ENCODE data around the gene CCR5AS.

The CCR5AS gene

DNA sequence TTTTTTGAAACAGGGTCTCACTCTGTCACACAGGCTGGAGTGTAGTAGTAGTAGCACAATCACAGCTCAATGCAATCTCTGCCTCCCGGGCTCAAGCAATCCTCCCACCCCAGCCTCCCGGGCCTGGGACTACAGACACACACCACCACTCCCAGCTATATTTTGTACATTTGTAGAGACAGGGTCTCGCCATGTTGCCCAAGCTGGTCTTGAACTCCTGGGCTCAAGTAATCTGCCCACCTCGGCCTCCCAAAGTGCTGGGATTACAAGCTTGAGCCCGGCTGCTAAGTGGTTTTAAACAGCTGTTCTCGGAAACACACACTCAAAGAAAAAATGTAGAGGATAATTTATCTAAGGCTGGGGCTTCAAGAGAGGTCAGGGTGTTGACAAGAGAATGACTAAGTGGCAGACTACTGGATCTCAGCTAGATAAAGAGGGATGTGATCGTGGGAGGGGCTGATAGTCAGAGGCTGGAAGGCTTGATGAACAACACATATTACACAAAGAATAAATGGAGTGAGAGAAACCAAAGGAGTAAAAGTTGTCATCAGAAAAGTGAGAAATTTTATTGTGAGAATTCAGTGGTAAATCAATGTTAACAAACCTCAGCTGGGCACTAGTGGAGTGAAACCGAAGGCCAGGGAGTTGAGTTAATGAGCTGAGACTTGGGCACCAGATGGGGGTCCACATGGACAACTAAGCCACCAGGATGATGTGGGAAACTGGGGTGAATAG is 6.7 kb downstream of the CCR5AS start:
- ChIA-PET POLR2A (no interaction called here), CTCF (interaction anchor here (0.7 to 2.3 kb wide), 4 partner anchors 11 to 124 kb away, joined by 3 to 10 read pairs (median 4); no protein-coding TSS in a partner anchor)
- Mint-ChIP-seq H3K4me3 (no peak overlapping the region), H3K9me3 (peaks cover 5% of the 10 kb centered on the region), H3K36me3 (no peaks in the 10 kb centered on the region), H3K27ac (no peak overlapping the region), H3K27me3 (ENCODE audit: low read depth) (no peaks in the 10 kb centered on the region; the same call in 1 of the 2 replicates), H3K4me1 (peaks cover 6% of the 10 kb centered on the region; the same call in 1 of the 2 replicates)
- no peak for DNase-seq (ENCODE audit: low spot score)
- no peak for TF ChIP-seq TCF7 (CRISPR knock-in tag; IDR thresholded peaks at IDR 0.05; ENCODE audit: low read depth)
- no peak for TF ChIP-seq RORB (CRISPR knock-in tag; IDR thresholded peaks at IDR 0.05)
- TF ChIP-seq, protein P1, sequence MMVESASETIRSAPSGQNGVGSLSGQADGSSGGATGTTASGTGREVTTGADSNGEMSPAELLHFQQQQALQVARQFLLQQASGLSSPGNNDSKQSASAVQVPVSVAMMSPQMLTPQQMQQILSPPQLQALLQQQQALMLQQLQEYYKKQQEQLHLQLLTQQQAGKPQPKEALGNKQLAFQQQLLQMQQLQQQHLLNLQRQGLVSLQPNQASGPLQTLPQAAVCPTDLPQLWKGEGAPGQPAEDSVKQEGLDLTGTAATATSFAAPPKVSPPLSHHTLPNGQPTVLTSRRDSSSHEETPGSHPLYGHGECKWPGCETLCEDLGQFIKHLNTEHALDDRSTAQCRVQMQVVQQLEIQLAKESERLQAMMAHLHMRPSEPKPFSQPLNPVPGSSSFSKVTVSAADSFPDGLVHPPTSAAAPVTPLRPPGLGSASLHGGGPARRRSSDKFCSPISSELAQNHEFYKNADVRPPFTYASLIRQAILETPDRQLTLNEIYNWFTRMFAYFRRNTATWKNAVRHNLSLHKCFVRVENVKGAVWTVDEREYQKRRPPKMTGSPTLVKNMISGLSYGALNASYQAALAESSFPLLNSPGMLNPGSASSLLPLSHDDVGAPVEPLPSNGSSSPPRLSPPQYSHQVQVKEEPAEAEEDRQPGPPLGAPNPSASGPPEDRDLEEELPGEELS (CRISPR knock-in tag; IDR thresholded peaks at IDR 0.05), result no peak
- TF ChIP-seq, protein P2, sequence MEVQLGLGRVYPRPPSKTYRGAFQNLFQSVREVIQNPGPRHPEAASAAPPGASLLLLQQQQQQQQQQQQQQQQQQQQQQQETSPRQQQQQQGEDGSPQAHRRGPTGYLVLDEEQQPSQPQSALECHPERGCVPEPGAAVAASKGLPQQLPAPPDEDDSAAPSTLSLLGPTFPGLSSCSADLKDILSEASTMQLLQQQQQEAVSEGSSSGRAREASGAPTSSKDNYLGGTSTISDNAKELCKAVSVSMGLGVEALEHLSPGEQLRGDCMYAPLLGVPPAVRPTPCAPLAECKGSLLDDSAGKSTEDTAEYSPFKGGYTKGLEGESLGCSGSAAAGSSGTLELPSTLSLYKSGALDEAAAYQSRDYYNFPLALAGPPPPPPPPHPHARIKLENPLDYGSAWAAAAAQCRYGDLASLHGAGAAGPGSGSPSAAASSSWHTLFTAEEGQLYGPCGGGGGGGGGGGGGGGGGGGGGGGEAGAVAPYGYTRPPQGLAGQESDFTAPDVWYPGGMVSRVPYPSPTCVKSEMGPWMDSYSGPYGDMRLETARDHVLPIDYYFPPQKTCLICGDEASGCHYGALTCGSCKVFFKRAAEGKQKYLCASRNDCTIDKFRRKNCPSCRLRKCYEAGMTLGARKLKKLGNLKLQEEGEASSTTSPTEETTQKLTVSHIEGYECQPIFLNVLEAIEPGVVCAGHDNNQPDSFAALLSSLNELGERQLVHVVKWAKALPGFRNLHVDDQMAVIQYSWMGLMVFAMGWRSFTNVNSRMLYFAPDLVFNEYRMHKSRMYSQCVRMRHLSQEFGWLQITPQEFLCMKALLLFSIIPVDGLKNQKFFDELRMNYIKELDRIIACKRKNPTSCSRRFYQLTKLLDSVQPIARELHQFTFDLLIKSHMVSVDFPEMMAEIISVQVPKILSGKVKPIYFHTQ (CRISPR knock-in tag; IDR thresholded peaks at IDR 0.05), result no peak
- TF ChIP-seq, protein P3, sequence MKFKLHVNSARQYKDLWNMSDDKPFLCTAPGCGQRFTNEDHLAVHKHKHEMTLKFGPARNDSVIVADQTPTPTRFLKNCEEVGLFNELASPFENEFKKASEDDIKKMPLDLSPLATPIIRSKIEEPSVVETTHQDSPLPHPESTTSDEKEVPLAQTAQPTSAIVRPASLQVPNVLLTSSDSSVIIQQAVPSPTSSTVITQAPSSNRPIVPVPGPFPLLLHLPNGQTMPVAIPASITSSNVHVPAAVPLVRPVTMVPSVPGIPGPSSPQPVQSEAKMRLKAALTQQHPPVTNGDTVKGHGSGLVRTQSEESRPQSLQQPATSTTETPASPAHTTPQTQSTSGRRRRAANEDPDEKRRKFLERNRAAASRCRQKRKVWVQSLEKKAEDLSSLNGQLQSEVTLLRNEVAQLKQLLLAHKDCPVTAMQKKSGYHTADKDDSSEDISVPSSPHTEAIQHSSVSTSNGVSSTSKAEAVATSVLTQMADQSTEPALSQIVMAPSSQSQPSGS (CRISPR knock-in tag; IDR thresholded peaks at IDR 0.05; ENCODE audit: borderline replicate concordance, low read depth), result no peak
- TF ChIP-seq, protein P4, sequence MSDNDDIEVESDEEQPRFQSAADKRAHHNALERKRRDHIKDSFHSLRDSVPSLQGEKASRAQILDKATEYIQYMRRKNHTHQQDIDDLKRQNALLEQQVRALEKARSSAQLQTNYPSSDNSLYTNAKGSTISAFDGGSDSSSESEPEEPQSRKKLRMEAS (CRISPR knock-in tag; IDR thresholded peaks at IDR 0.05), result no peak
- TF ChIP-seq ETV6 (CRISPR knock-in tag; IDR thresholded peaks at IDR 0.05), result no peak
- TF ChIP-seq, protein P5, sequence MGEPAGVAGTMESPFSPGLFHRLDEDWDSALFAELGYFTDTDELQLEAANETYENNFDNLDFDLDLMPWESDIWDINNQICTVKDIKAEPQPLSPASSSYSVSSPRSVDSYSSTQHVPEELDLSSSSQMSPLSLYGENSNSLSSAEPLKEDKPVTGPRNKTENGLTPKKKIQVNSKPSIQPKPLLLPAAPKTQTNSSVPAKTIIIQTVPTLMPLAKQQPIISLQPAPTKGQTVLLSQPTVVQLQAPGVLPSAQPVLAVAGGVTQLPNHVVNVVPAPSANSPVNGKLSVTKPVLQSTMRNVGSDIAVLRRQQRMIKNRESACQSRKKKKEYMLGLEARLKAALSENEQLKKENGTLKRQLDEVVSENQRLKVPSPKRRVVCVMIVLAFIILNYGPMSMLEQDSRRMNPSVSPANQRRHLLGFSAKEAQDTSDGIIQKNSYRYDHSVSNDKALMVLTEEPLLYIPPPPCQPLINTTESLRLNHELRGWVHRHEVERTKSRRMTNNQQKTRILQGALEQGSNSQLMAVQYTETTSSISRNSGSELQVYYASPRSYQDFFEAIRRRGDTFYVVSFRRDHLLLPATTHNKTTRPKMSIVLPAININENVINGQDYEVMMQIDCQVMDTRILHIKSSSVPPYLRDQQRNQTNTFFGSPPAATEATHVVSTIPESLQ (CRISPR knock-in tag; IDR thresholded peaks at IDR 0.05), result no peak
- TF ChIP-seq ZNF263 (CRISPR knock-in tag; IDR thresholded peaks at IDR 0.05; ENCODE audit: low read depth), result no peak
- TF ChIP-seq TEAD1 (CRISPR knock-in tag; IDR thresholded peaks at IDR 0.05), result no peak
- no peak for TF ChIP-seq SP1 (CRISPR knock-in tag; conservative IDR thresholded peaks at IDR 0.05)
- TF ChIP-seq, protein P6, sequence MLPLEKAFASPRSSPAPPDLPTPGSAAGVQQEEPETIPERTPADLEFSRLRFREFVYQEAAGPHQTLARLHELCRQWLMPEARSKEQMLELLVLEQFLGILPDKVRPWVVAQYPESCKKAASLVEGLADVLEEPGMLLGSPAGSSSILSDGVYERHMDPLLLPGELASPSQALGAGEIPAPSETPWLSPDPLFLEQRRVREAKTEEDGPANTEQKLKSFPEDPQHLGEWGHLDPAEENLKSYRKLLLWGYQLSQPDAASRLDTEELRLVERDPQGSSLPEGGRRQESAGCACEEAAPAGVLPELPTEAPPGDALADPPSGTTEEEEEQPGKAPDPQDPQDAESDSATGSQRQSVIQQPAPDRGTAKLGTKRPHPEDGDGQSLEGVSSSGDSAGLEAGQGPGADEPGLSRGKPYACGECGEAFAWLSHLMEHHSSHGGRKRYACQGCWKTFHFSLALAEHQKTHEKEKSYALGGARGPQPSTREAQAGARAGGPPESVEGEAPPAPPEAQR (CRISPR knock-in tag; IDR thresholded peaks at IDR 0.05), result no peak
- TF ChIP-seq NR1H2 (CRISPR knock-in tag; IDR thresholded peaks at IDR 0.05), result no peak
- TF ChIP-seq ZNF232 (CRISPR knock-in tag; IDR thresholded peaks at IDR 0.05), result no peak
- no peak for ATAC-seq

DNA sequence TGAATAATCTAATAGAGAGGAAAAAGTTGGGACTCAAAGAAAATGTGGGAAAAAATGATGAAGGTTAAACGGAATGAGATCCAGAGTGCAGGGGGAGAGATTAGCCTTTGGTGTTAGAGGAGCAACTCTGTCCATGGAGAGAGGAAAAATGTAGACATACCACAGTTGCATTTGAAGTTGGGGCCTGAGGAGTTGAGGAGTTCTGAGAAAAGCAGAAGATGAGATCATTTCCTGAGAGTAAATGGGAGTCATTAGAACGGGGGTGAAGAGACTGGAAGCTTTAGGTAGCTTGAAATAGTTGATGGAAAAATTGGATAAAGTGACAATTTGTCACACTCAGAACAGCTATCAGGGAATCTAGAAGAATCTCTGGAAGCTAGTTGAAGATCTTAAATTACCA is 7.3 kb downstream of the CCR5AS start:
- peaks cover 8% of the 10 kb centered on the region for H3K9me3 Mint-ChIP-seq
- H3K27ac Mint-ChIP-seq, result no peak overlapping the region
- H3K27me3 Mint-ChIP-seq (ENCODE audit: low read depth), result peaks cover 2% of the 10 kb centered on the region; the same call in 1 of the 2 replicates
- peaks cover 12% of the 10 kb centered on the region for H3K4me1 Mint-ChIP-seq
- no peak for ATAC-seq
- no peak for DNase-seq (ENCODE audit: low spot score)
- ChIA-PET CTCF (interaction anchor here (0.7 to 2.3 kb wide), 4 partner anchors 11 to 123 kb away, joined by 3 to 10 read pairs (median 4); no protein-coding TSS in a partner anchor), POLR2A (no interaction called here)
- H3K36me3 Mint-ChIP-seq, result no peaks in the 10 kb centered on the region
- no peak overlapping the region for H3K4me3 Mint-ChIP-seq
- TF ChIP-seq RELA (CRISPR knock-in tag; IDR thresholded peaks at IDR 0.05; ENCODE audit: borderline replicate concordance) (no peak), MYBL2 (CRISPR knock-in tag; IDR thresholded peaks at IDR 0.05) (no peak), ZBTB21 (CRISPR knock-in tag; IDR thresholded peaks at IDR 0.05; ENCODE audit: borderline replicate concordance) (no peak), NR2C2 (CRISPR knock-in tag; IDR thresholded peaks at IDR 0.05) (no peak), TCF7 (CRISPR knock-in tag; IDR thresholded peaks at IDR 0.05; ENCODE audit: low read depth) (no peak), ELF4 (CRISPR knock-in tag; IDR thresholded peaks at IDR 0.05; ENCODE audit: low read depth) (no peak), ZNF219 (CRISPR knock-in tag; IDR thresholded peaks at IDR 0.05; ENCODE audit: borderline replicate concordance) (no peak), ZNF671 (CRISPR knock-in tag; IDR thresholded peaks at IDR 0.05) (no peak)
- TF ChIP-seq, protein P3 (CRISPR knock-in tag; IDR thresholded peaks at IDR 0.05; ENCODE audit: borderline replicate concordance, low read depth), result no peak
- TF ChIP-seq, protein P7, sequence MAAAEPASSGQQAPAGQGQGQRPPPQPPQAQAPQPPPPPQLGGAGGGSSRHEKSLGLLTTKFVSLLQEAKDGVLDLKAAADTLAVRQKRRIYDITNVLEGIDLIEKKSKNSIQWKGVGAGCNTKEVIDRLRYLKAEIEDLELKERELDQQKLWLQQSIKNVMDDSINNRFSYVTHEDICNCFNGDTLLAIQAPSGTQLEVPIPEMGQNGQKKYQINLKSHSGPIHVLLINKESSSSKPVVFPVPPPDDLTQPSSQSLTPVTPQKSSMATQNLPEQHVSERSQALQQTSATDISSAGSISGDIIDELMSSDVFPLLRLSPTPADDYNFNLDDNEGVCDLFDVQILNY (CRISPR knock-in tag; IDR thresholded peaks at IDR 0.05), result no peak
